Activated naive CD4-positive, alpha-beta T cell treated with anti-CD3 and anti-CD28 coated beads, Interleukin-2, amount 50 U/mL, for 24 hours (primary cell): ENCODE results near the gene NTF4.
"Not testable (repeated sequence)": the region's sequence is repeated elsewhere in the genome, so short reads cannot be mapped to it uniquely, and the experiment has no call there.

Source experiments
- H3K27ac Mint-ChIP-seq: one replicate; pipeline ENCODE4 v1.8.0; 2021; ENCODE audit warnings: mild to moderate bottlenecking, mixed read lengths
- H3K27me3 Mint-ChIP-seq: one replicate; pipeline ENCODE4 v1.8.0; 2021; ENCODE audit warnings: mixed read lengths
- H3K36me3 Mint-ChIP-seq: one replicate; pipeline ENCODE4 v1.8.0; 2021; ENCODE audit warnings: mixed read lengths
- H3K4me1 Mint-ChIP-seq: one replicate; pipeline ENCODE4 v1.8.0; 2021; ENCODE audit warnings: mixed read lengths
- H3K4me3 Mint-ChIP-seq: one replicate; pipeline ENCODE4 v1.8.0; 2021; ENCODE audit warnings: mild to moderate bottlenecking, mixed read lengths
- H3K9me3 Mint-ChIP-seq: one replicate; pipeline ENCODE4 v1.8.0; 2021; ENCODE audit warnings: mixed read lengths

NTF4 gene

GRCh38 chr19:49070416-49070815 lies 5.8 kb upstream of the NTF4 start:
- Mint-ChIP-seq H3K36me3 (peaks cover 10% of the 10 kb centered on the region), H3K27me3 (peaks cover 43% of the 10 kb centered on the region), H3K27ac (no peak overlapping the region), H3K9me3 (no peaks in the 10 kb centered on the region), H3K4me3 (no peak overlapping the region), H3K4me1 (peaks cover 11% of the 10 kb centered on the region)

DNA sequence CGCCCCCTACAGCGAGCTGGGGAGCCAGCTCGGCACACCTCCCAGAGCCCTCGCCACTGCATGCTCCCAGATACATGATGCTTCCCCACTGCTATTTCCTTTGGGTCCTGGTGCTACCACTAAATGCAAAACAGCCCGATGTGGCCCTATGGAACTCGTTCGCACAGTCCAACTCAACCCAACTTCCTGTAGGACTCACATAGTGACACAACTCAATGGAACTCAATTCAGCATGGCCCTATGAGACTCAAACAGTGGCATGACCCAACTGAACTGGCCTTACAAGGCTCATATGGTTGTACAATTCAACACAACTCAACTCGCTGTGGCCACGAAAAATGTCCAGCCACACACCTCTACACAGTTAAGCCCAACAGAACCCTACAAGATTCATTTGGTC lies 4.4 kb upstream of the NTF4 start:
- no peaks in the 10 kb centered on the region for H3K9me3 Mint-ChIP-seq
- peaks cover 39% of the 10 kb centered on the region for H3K27me3 Mint-ChIP-seq
- peaks cover 10% of the 10 kb centered on the region for H3K36me3 Mint-ChIP-seq
- H3K4me1 Mint-ChIP-seq: peaks cover 11% of the 10 kb centered on the region
- no peak overlapping the region for H3K27ac Mint-ChIP-seq
- no peak overlapping the region for H3K4me3 Mint-ChIP-seq

DNA sequence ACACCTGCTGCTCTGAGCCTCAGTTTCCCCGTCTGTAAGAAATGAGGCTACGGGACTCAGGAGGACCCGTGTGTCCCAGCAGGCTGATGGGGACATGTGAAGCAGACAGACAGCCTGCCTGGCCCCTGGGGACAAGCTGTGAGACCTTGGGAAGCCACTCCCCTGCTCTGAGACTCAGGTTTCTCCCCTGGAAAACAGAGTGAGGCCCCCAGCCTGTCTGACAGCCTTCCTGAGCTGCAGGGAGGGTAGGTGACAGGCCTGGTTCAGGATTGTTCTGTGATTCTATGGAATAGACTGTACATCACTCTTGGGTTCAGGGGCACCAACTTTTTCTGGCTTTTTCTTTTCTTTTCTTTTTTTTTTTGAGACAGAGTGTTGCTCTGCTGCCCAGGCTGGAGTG lies 2.9 kb upstream of the NTF4 start:
- no peak overlapping the region for H3K27ac Mint-ChIP-seq
- no peak overlapping the region for H3K4me3 Mint-ChIP-seq
- peaks cover under 1% of the 10 kb centered on the region for H3K4me1 Mint-ChIP-seq
- no peaks in the 10 kb centered on the region for H3K9me3 Mint-ChIP-seq
- peaks cover 26% of the 10 kb centered on the region for H3K27me3 Mint-ChIP-seq
- H3K36me3 Mint-ChIP-seq: peaks cover 8% of the 10 kb centered on the region

DNA sequence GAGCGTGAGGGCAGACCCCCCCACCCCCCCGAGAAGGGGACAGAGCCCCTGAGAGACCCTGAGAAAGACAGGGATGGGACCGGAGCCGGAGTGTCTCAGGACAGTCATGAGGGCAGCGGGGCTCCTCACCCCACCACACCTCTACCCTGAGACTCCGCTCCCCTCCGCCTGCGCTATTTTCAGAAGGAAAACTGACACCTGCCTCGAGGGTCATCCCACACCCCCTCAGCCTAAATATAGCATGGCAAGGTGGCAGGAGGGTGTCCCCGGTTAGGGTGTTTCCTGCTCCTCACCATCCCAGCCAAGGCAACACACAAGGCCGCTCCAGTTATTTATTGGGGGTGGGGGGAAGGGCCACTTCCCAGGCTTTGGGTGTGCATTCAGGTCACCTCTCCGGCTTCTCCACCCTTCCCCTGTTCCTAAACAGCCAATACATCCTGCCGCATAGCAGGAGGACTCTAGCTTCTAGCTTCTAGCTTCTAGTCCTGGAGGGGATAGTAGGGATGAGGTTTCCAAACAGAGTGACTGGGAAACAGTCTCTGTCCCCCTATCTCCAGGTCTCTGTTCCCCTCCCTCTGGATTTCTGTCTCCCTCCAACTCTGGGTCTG lies 1.4 kb upstream of the NTF4 start:
- H3K27me3 Mint-ChIP-seq: peaks cover 25% of the 10 kb centered on the region
- no peak overlapping the region for H3K27ac Mint-ChIP-seq
- peaks cover 8% of the 10 kb centered on the region for H3K36me3 Mint-ChIP-seq
- no peaks in the 10 kb centered on the region for H3K9me3 Mint-ChIP-seq
- H3K4me3 Mint-ChIP-seq: peak overlapping the region; percentile 7
- H3K4me1 Mint-ChIP-seq: no peaks in the 10 kb centered on the region

GRCh38 chr19:49064029-49064629 lies 489 bp downstream of the NTF4 start:
- Mint-ChIP-seq H3K27ac (no peak overlapping the region), H3K27me3 (peaks cover 22% of the 10 kb centered on the region), H3K9me3 (no peaks in the 10 kb centered on the region), H3K4me1 (no peaks in the 10 kb centered on the region), H3K4me3 (no peak overlapping the region), H3K36me3 (no peaks in the 10 kb centered on the region)

DNA sequence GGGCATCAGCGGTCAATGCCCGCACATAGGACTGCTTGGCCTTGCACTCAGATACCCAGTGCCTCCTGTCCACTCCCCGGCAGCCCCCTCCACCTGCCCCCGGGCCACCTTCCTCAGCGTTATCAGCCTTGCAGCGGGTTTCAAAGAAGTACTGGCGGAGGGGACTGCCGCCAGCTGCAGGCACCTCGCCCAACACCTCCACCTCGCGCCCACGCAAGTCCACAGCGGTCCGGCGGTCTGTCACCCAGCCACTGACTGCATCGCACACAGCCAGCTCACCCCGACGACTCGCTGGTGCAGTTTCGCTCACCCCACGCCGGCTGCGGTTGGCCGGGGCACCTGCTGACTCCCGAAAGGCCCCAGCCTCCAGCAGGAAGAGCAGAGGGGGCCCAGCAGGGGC lies 3.2 kb downstream of the NTF4 start:
- Mint-ChIP-seq H3K36me3 (no peaks in the 10 kb centered on the region), H3K27me3 (peaks cover 25% of the 10 kb centered on the region), H3K4me3 (no peak overlapping the region), H3K4me1 (peaks cover 15% of the 10 kb centered on the region), H3K27ac (no peak overlapping the region), H3K9me3 (no peaks in the 10 kb centered on the region)

DNA sequence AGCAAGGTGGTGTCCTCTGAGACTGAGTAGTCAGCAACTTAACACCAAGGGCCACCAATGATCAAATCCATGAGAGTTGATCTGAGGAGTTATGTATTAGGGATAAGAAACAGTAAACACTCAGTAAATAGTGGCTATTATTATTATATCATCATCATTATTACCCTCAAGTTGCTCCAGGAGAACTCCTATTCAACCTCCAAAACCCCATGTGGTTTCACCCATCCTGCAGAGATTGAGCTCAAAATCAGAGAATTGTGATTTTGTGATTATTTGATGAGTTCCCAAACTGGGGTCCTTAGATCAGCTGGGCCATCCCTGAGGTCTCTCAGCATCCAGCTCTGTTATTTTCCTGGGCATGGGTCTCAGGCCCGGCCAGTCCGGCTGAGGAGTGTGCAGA lies 3.6 kb downstream of the NTF4 start:
- H3K27ac Mint-ChIP-seq: no peak overlapping the region
- H3K4me1 Mint-ChIP-seq: peaks cover 15% of the 10 kb centered on the region
- no peak overlapping the region for H3K4me3 Mint-ChIP-seq
- no peaks in the 10 kb centered on the region for H3K36me3 Mint-ChIP-seq
- peaks cover 23% of the 10 kb centered on the region for H3K27me3 Mint-ChIP-seq
- no peaks in the 10 kb centered on the region for H3K9me3 Mint-ChIP-seq

DNA sequence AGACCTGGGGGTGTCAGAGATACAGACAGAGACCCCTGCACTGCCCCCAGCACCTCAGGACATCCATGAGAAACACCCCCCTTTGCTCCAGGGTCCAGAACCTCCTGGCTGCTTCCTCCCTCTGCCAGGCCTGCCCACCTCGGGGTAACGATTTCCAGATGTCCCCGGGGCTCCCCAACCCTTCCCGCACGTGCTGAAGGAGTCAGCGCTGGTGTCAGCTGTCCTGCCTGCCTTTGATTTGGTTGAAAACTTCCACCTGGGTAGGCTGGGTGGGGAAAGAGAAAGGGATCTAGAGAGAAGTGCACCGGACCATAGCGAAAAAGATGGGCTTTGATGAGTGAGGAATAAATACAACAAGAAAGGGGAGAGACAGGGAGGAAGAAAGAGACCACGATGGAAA lies 5.6 kb downstream of the NTF4 start:
- H3K27ac Mint-ChIP-seq: peak overlapping the region; percentile 14
- H3K27me3 Mint-ChIP-seq: peaks cover 17% of the 10 kb centered on the region
- H3K4me1 Mint-ChIP-seq: peaks cover 15% of the 10 kb centered on the region
- no peaks in the 10 kb centered on the region for H3K9me3 Mint-ChIP-seq
- H3K36me3 Mint-ChIP-seq: no peaks in the 10 kb centered on the region
- no peak overlapping the region for H3K4me3 Mint-ChIP-seq

DNA sequence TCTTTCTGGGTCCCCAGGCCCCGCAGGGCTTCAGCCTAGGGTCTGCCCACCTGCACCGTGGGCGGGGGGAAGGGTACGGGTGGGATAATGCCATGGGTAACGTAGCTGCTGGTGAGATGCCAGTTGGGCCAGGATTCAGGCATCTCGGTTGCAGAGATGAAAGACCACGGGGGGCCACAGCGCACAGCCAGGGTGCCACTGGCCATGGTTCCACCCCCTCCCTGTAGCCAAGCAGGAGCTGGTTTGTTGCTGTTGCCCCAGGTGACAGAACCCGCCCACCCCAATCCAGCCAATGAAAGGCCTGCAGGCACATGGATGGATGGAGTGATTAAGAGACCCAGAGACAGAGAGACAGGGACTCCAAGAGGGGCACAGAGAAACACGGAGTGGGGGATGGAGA lies 6.1 kb downstream of the NTF4 start:
- H3K27ac Mint-ChIP-seq: no peak overlapping the region
- no peaks in the 10 kb centered on the region for H3K36me3 Mint-ChIP-seq
- H3K4me3 Mint-ChIP-seq: peak overlapping the region; percentile 87
- peaks cover 17% of the 10 kb centered on the region for H3K27me3 Mint-ChIP-seq
- H3K9me3 Mint-ChIP-seq: no peaks in the 10 kb centered on the region
- H3K4me1 Mint-ChIP-seq: peaks cover 15% of the 10 kb centered on the region

GRCh38 chr19:49057636-49058234 lies 6.9 kb downstream of the NTF4 start, which contains the start of gene CGB7:
Gene CGB7 (minus strand): TSS chr19:49057749. CDS start chr19:49055375, 2,374 bp downstream.
- H3K4me3 Mint-ChIP-seq: peak within 1 kb of the TSS; percentile 87
- H3K36me3 Mint-ChIP-seq: no peaks in the 10 kb centered on the region
- no peak within 1 kb of the TSS for H3K27ac Mint-ChIP-seq
- H3K9me3 Mint-ChIP-seq: no peaks in the 10 kb centered on the region
- H3K27me3 Mint-ChIP-seq: peaks cover 17% of the 10 kb centered on the region
- H3K4me1 Mint-ChIP-seq: peaks cover 15% of the 10 kb centered on the region

DNA sequence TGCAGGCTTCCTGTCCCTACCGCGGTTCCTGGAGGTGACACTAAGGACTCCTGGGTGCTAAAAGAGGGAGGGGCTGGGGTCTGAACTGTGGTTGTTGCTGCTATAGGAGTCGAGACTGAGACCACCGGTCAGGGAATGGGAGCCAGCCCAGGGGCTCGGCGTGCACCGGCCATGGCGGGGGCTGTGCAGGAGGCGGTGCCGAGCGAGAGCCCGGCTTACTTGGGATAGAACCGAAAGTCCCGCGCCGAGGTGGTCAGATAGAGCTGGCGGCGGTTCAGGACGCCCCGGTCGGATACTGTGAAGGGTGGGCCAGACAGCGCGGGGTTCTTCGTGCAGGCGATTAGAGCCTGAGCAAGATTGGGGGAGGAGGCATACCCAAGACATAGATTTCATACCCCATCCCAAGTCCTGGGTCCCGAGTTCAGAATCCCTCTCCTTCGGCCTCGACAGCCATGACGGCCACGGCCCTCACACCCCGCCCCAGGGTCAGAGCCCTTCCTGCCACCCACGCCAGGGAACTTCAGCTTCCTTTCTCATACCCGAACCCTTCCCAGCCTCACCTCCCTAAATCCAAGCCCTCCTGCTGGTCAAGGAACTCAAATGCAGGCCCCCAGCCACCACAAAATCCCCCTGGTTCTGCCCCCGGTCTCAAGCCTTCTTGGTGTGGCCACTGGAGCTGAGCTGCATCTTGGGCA lies 7.6 kb downstream of the NTF4 start:
- H3K27ac Mint-ChIP-seq, H3K36me3 Mint-ChIP-seq, H3K9me3 Mint-ChIP-seq: not testable (repeated sequence)
- peaks cover 15% of the 10 kb centered on the region for H3K4me1 Mint-ChIP-seq
- H3K4me3 Mint-ChIP-seq: peak overlapping the region; percentile 87
- peaks cover 17% of the 10 kb centered on the region for H3K27me3 Mint-ChIP-seq

- Mint-ChIP-seq H3K4me1 (peaks cover 15% of the 10 kb centered on the region), H3K36me3 (no peaks in the 10 kb centered on the region), H3K27ac (no peak overlapping the region), H3K27me3 (peaks cover 17% of the 10 kb centered on the region), H3K9me3 (no peaks in the 10 kb centered on the region), H3K4me3 (peak overlapping the region; percentile 87)
Observed at GRCh38 chr19:49056101-49056901, 8.3 kb downstream of the NTF4 start.

GRCh38 chr19:49050376-49051033 lies 14.1 kb downstream of the NTF4 start:
- peak overlapping the region; percentile 72 for H3K27ac Mint-ChIP-seq
- not testable (repeated sequence) for H3K4me3 Mint-ChIP-seq, H3K36me3 Mint-ChIP-seq, H3K4me1 Mint-ChIP-seq, H3K9me3 Mint-ChIP-seq, H3K27me3 Mint-ChIP-seq

GRCh38 chr19:49049834-49050233 lies 14.8 kb downstream of the NTF4 start:
- H3K9me3 Mint-ChIP-seq, H3K4me1 Mint-ChIP-seq, H3K4me3 Mint-ChIP-seq, H3K36me3 Mint-ChIP-seq, H3K27ac Mint-ChIP-seq, H3K27me3 Mint-ChIP-seq: not testable (repeated sequence)

- not testable (repeated sequence) for H3K27me3 Mint-ChIP-seq, H3K9me3 Mint-ChIP-seq, H3K27ac Mint-ChIP-seq, H3K36me3 Mint-ChIP-seq, H3K4me1 Mint-ChIP-seq, H3K4me3 Mint-ChIP-seq
Observed at GRCh38 chr19:49049011-49049410, 15.6 kb downstream of the NTF4 start, which contains the start of gene CGB8. Gene CGB8 (minus strand): TSS chr19:49049111. CDS start chr19:49048739, 372 bp downstream.
